GM12873 (cell line): Measurements from ENCODE around the gene BUB3.

Source experiments
- CTCF ChIP-seq: IDR thresholded peaks from 2 replicates; pipeline ENCODE4 v1.5.1; 2012; ENCODE audit warnings: low read depth, mild to moderate bottlenecking, moderate library complexity, low read length, control low read depth; ENCODE audit not compliant: insufficient read depth; ENCODE audit errors: missing control alignments

Gene BUB3

GRCh38 chr10:123203393-123204126 lies 49.4 kb downstream of the BUB3 start:
- no peak for TF ChIP-seq CTCF

GRCh38 chr10:123204127-123204461 lies 49.9 kb downstream of the BUB3 start:
- TF ChIP-seq CTCF = no peak

GRCh38 chr10:123205041-123205440 lies 50.8 kb downstream of the BUB3 start:
- TF ChIP-seq CTCF = no peak

GRCh38 chr10:123212063-123212462 lies 57.9 kb downstream of the BUB3 start:
- no peak for TF ChIP-seq CTCF

GRCh38 chr10:123212640-123213039 lies 58.4 kb downstream of the BUB3 start:
- TF ChIP-seq CTCF = no peak

GRCh38 chr10:123213192-123213591 lies 59.0 kb downstream of the BUB3 start:
- no peak for TF ChIP-seq CTCF
